ENCODE data around the gene HOXA13. TPM values are rescaled to one million over a fixed set of nuclear protein-coding genes. Genes with fewer than 3 reads are reported as not detected.

Gene HOXA13
- total RNA-seq, 1 experiment from 2014 or later, result 12.1 TPM

DNA sequence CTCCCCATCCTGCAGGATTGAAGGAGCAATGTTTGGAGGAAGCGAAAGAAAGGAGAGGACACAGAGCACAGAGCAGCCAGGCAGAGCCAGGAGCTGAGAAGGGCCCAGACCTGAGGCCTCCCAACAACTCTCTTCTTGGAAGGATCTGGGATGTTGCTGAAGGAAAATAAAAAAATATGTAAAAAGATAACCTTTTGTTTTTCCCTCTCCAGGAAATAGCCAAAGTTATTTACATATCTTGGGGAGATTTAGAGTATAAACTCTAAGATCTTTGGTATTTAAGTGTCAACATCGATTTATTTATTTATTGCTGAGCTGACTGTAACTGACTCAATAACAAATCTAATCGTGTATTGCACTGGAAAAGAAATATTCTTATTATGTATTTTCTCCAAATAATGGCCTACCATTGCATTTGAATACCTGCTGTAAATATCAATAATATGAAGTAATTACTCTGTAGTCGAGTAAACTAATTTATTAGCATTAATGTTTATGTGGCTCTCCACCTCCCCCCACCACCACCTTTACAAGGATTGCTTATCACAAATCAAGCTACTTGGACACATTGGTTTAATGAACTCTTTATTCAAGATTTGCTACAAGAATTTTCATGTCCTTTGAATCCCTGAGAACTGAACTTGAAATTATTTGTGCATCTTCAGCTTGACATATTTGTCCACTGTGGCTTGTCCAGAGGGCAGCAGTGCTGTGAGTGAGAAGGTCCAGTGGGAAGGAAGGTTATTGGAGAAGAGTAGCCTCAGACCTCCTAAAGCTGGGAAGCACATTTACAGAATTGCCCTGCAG, 13.0 kb downstream of the HOXA13 start:
- no peaks in the 10 kb centered on the region for H3K36me3 ChIP-seq (ENCODE audit: low read depth, low read length)
- no peaks in the 10 kb centered on the region for H3F3A ChIP-seq (ENCODE audit: low read length, unreplicated experiment)
- no peak for ATAC-seq
- H3K4me2 ChIP-seq (ENCODE audit: low read length), result peak overlapping the region; percentile 99
- no peaks in the 10 kb centered on the region for H4K20me1 ChIP-seq (ENCODE audit: low read length)
- H3K4me1 ChIP-seq (ENCODE audit: insufficient read depth, low read length), result peaks cover 51% of the 10 kb centered on the region
- BruUV-seq (replicated peaks), result no TSS peak
- peaks cover 100% of the 10 kb centered on the region for H3K79me2 ChIP-seq (ENCODE audit: low read length)
- peak overlapping the region; percentile 97 for H3K27ac ChIP-seq (ENCODE audit: low read length)
- H3K9me3 ChIP-seq (ENCODE audit: low read length), result no peaks in the 10 kb centered on the region
- peak overlapping the region; percentile 91 for H3K4me3 ChIP-seq (ENCODE audit: low read length)
- H3K9ac ChIP-seq (ENCODE audit: low read length), result peak overlapping the region; percentile 97
- no peak overlapping the region for H2AFZ ChIP-seq (ENCODE audit: low read length)
- H3K27me3 ChIP-seq (ENCODE audit: low read length), result no peaks in the 10 kb centered on the region
- DNase-seq, result peak; percentile 45
- TF ChIP-seq EZH2phosphoT487 (IDR thresholded peaks at IDR 0.05; ENCODE audit: borderline replicate concordance, low read length) (no peak), EZH2 (IDR thresholded peaks at IDR 0.05; ENCODE audit: low read length, unreplicated experiment) (no peak)
- TF ChIP-seq, protein P1, sequence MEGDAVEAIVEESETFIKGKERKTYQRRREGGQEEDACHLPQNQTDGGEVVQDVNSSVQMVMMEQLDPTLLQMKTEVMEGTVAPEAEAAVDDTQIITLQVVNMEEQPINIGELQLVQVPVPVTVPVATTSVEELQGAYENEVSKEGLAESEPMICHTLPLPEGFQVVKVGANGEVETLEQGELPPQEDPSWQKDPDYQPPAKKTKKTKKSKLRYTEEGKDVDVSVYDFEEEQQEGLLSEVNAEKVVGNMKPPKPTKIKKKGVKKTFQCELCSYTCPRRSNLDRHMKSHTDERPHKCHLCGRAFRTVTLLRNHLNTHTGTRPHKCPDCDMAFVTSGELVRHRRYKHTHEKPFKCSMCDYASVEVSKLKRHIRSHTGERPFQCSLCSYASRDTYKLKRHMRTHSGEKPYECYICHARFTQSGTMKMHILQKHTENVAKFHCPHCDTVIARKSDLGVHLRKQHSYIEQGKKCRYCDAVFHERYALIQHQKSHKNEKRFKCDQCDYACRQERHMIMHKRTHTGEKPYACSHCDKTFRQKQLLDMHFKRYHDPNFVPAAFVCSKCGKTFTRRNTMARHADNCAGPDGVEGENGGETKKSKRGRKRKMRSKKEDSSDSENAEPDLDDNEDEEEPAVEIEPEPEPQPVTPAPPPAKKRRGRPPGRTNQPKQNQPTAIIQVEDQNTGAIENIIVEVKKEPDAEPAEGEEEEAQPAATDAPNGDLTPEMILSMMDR (conservative IDR thresholded peaks at IDR 0.05; ENCODE audit: low read depth, low read length), result no peak
- intact Hi-C loops (cut with micrococcal nuclease), result loop anchor here (1.0 kb wide), 1 partner anchor 11 kb away; no protein-coding TSS in a partner anchor
- ChIA-PET CTCF (no interaction called here), POLR2A (ENCODE audit: unreplicated experiment) (interaction anchor here (0.6 to 1.8 kb wide), 8 partner anchors 8 to 734 kb away, joined by 3 to 7 read pairs (median 5); no protein-coding TSS in a partner anchor)
- H3K9me2 ChIP-seq (replicated peaks; ENCODE audit: low read length), result no peaks in the 10 kb centered on the region

DNA sequence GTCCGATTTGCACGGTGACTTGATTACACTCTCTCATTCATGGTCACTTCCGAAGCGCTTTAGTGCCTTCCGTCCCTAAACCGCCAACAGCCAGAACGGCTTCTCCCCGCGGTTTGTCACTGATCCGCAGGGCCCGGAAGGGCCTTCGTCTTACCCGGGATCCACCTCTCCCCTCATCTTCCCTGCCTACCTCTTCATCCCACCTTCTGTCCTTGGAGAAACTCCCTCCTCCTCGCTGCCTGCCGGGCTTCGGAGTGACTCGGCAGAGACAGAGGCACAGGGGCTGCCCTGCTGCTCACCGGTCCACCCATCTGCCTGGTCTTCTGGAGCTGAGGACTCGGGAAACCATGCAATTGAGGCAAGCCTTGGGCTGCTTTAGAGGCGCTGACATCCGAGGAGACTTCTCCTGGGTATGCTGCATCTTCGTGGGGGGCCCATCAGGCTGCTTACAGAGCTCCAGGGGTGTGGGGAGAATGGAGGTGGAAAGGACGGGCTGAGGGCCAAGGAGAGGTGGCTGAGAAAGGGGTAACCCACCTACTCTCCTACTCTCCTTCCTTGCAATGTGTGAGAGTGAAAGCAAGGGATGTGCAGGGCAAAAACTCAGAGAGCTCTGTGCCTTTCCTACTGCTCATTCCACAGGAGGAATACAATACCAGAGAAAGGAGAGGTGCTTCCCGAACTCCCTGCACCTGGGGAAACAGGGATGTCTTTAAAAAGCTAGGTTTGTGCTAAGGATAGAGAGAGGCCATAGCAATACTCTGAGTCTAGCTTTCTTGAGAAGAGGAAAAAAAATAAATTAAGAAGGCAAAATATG, 13.8 kb downstream of the HOXA13 start:
- Histone ChIP-seq H3K4me3 (ENCODE audit: low read length) (peak overlapping the region; percentile 91), H3K4me2 (ENCODE audit: low read length) (peak overlapping the region; percentile 99)
- intact Hi-C loops (cut with micrococcal nuclease), result loop anchor here (1.0 kb wide), 1 partner anchor 10 kb away; no protein-coding TSS in a partner anchor

More for the DNA sequence above, 13.8 kb downstream of the HOXA13 start:
- no peaks in the 10 kb centered on the region for H4K20me1 ChIP-seq (ENCODE audit: low read length)
- DNase-seq (no peak), ATAC-seq (no peak)
- H2AFZ ChIP-seq (ENCODE audit: low read length), result no peak overlapping the region
- H3K4me1 ChIP-seq (ENCODE audit: insufficient read depth, low read length), result peaks cover 51% of the 10 kb centered on the region
- no peaks in the 10 kb centered on the region for H3K27me3 ChIP-seq (ENCODE audit: low read length)
- H3K79me2 ChIP-seq (ENCODE audit: low read length), result peaks cover 100% of the 10 kb centered on the region
- H3K9me3 ChIP-seq (ENCODE audit: low read length), result no peaks in the 10 kb centered on the region
- peak overlapping the region; percentile 97 for H3K27ac ChIP-seq (ENCODE audit: low read length)
- no peaks in the 10 kb centered on the region for H3F3A ChIP-seq (ENCODE audit: low read length, unreplicated experiment)
- no TSS peak for BruUV-seq (replicated peaks)
- POLR2A ChIA-PET (ENCODE audit: unreplicated experiment), result interaction anchor here (1.1 to 1.8 kb wide), 4 partner anchors 11 to 512 kb away, joined by 4 to 12 read pairs (median 6); no protein-coding TSS in a partner anchor
- H3K9me2 ChIP-seq (replicated peaks; ENCODE audit: low read length), result no peaks in the 10 kb centered on the region
- TF ChIP-seq, protein P1 (conservative IDR thresholded peaks at IDR 0.05; ENCODE audit: low read depth, low read length), result no peak
- TF ChIP-seq EZH2 (IDR thresholded peaks at IDR 0.05; ENCODE audit: low read length, unreplicated experiment) (no peak), EZH2phosphoT487 (IDR thresholded peaks at IDR 0.05; ENCODE audit: borderline replicate concordance, low read length) (no peak)
- no peaks in the 10 kb centered on the region for H3K36me3 ChIP-seq (ENCODE audit: low read depth, low read length)
- peak overlapping the region; percentile 97 for H3K9ac ChIP-seq (ENCODE audit: low read length)
- CTCF ChIA-PET, result no interaction called here

All from PC-3 (cell line).